ENCODE measurements around the gene C1QTNF6. TPM values are rescaled to one million over a fixed set of nuclear protein-coding genes. Genes with fewer than 3 reads are reported as not detected.

The C1QTNF6 gene
- polyA plus RNA-seq: 5.3 and 7.9 TPM in 2 replicates
- polyA minus RNA-seq: 4.9 and 5.7 TPM in 2 replicates

GRCh38 chr22:37187891-37188761 is at the start of gene C1QTNF6:
TSS of gene C1QTNF6 (minus strand) at chr22:37188247. CDS start at chr22:37188213, 34 bp downstream.
- Histone ChIP-seq H3K9me3 (ENCODE audit: low read length) (no peaks in the 10 kb centered on the region), H3K36me3 (ENCODE audit: insufficient read depth, low read length) (no peaks in the 10 kb centered on the region), H3K79me2 (replicated peaks; ENCODE audit: insufficient read depth, low read length) (no peaks in the 10 kb centered on the region), H3K27me3 (ENCODE audit: insufficient read depth, low read depth, low read length) (no peaks in the 10 kb centered on the region), H3K9ac (ENCODE audit: low read length) (no peak within 1 kb of the TSS), H3K4me3 (ENCODE audit: low read length) (no peak within 1 kb of the TSS), H3K27ac (ENCODE audit: low read length) (no peak within 1 kb of the TSS), H3K4me2 (ENCODE audit: low read length) (no peak within 1 kb of the TSS), H4K20me1 (ENCODE audit: insufficient read depth) (no peaks in the 10 kb centered on the region), H2AFZ (ENCODE audit: low read depth, low read length) (no peak within 1 kb of the TSS), H3F3A (ENCODE audit: insufficient read depth, low read length, poor library complexity, severe bottlenecking) (no peaks in the 10 kb centered on the region), H3K9me2 (ENCODE audit: insufficient read depth, low read length) (no peaks in the 10 kb centered on the region)
- TF ChIP-seq TAF1 (IDR thresholded peaks at IDR 0.05; ENCODE audit: low read depth) (no peak), MXI1 (conservative IDR thresholded peaks at IDR 0.05; ENCODE audit: poor library complexity, severe bottlenecking) (no peak), EZH2 (IDR thresholded peaks at IDR 0.05; ENCODE audit: borderline replicate concordance, insufficient read depth, low read length, poor library complexity, severe bottlenecking) (no peak), POLR2AphosphoS5 (IDR thresholded peaks at IDR 0.05) (no peak), REST (IDR thresholded peaks at IDR 0.05; ENCODE audit: borderline replicate concordance) (no peak), SMC3 (conservative IDR thresholded peaks at IDR 0.05; ENCODE audit: poor library complexity) (no peak), EP300 (conservative IDR thresholded peaks at IDR 0.05; ENCODE audit: poor library complexity, severe bottlenecking) (no peak), CTCF (IDR thresholded peaks at IDR 0.05; ENCODE audit: poor library complexity, severe bottlenecking) (no peak), RAD21 (conservative IDR thresholded peaks at IDR 0.05) (no peak)

- Histone ChIP-seq H3K9me2 (ENCODE audit: insufficient read depth, low read length) (no peaks in the 10 kb centered on the region), H3K79me2 (replicated peaks; ENCODE audit: insufficient read depth, low read length) (no peaks in the 10 kb centered on the region), H3K4me3 (ENCODE audit: low read length) (no peak overlapping the region), H4K20me1 (ENCODE audit: insufficient read depth) (no peaks in the 10 kb centered on the region), H3K9me3 (ENCODE audit: low read length) (no peaks in the 10 kb centered on the region), H3K27ac (ENCODE audit: low read length) (no peak overlapping the region), H3K36me3 (ENCODE audit: insufficient read depth, low read length) (no peaks in the 10 kb centered on the region), H3K9ac (ENCODE audit: low read length) (no peak overlapping the region), H2AFZ (ENCODE audit: low read depth, low read length) (no peak overlapping the region), H3F3A (ENCODE audit: insufficient read depth, low read length, poor library complexity, severe bottlenecking) (no peaks in the 10 kb centered on the region), H3K27me3 (ENCODE audit: insufficient read depth, low read depth, low read length) (no peaks in the 10 kb centered on the region), H3K4me2 (ENCODE audit: low read length) (no peak overlapping the region)
- TF ChIP-seq POLR2AphosphoS5 (IDR thresholded peaks at IDR 0.05): no peak
- TF ChIP-seq TAF1 (IDR thresholded peaks at IDR 0.05; ENCODE audit: low read depth): no peak
- no peak for TF ChIP-seq CTCF (IDR thresholded peaks at IDR 0.05; ENCODE audit: poor library complexity, severe bottlenecking)
- no peak for TF ChIP-seq MXI1 (conservative IDR thresholded peaks at IDR 0.05; ENCODE audit: poor library complexity, severe bottlenecking)
- no peak for TF ChIP-seq EP300 (conservative IDR thresholded peaks at IDR 0.05; ENCODE audit: poor library complexity, severe bottlenecking)
- no peak for TF ChIP-seq EZH2 (IDR thresholded peaks at IDR 0.05; ENCODE audit: borderline replicate concordance, insufficient read depth, low read length, poor library complexity, severe bottlenecking)
- TF ChIP-seq REST (IDR thresholded peaks at IDR 0.05; ENCODE audit: borderline replicate concordance): no peak
- no peak for TF ChIP-seq RAD21 (conservative IDR thresholded peaks at IDR 0.05)
- TF ChIP-seq SMC3 (conservative IDR thresholded peaks at IDR 0.05; ENCODE audit: poor library complexity): no peak
Measured at GRCh38 chr22:37235897-37236607, 48.0 kb upstream of the C1QTNF6 start.

Measured in neural cell (in vitro differentiated cells).